NT2/D1 (cell line): ENCODE measurements around the gene SGPL1.

ENCODE experiments used
- SUZ12 ChIP-seq: IDR thresholded peaks from 2 replicates; pipeline ENCODE4 v1.6.1; 2011; ENCODE audit not compliant: insufficient read length, insufficient read depth; ENCODE audit errors: extremely low read depth
- YY1 ChIP-seq: IDR thresholded peaks from 2 replicates; pipeline ENCODE4 v1.6.1; 2011; ENCODE audit not compliant: insufficient read length, insufficient read depth
- ZNF274 ChIP-seq: IDR thresholded peaks from 2 replicates; pipeline ENCODE4 v1.6.1; 2011; ENCODE audit warnings: mild to moderate bottlenecking, low read depth, low read length

GRCh38 chr10:70908406-70909296 is 92.9 kb downstream of the SGPL1 start:
- TF ChIP-seq YY1 (no peak), ZNF274 (no peak), SUZ12 (no peak)
